NCI-H226 (cell line): ENCODE data around the gene VWA3B.
"Not testable (repeated sequence)": the region's sequence is repeated elsewhere in the genome, so short reads cannot be mapped to it uniquely, and the experiment has no call there.

Source experiments
- DNase-seq: peaks from one replicate; pipeline ENCODE4 v3.0.0-alpha.2; 2015

The VWA3B gene

DNA sequence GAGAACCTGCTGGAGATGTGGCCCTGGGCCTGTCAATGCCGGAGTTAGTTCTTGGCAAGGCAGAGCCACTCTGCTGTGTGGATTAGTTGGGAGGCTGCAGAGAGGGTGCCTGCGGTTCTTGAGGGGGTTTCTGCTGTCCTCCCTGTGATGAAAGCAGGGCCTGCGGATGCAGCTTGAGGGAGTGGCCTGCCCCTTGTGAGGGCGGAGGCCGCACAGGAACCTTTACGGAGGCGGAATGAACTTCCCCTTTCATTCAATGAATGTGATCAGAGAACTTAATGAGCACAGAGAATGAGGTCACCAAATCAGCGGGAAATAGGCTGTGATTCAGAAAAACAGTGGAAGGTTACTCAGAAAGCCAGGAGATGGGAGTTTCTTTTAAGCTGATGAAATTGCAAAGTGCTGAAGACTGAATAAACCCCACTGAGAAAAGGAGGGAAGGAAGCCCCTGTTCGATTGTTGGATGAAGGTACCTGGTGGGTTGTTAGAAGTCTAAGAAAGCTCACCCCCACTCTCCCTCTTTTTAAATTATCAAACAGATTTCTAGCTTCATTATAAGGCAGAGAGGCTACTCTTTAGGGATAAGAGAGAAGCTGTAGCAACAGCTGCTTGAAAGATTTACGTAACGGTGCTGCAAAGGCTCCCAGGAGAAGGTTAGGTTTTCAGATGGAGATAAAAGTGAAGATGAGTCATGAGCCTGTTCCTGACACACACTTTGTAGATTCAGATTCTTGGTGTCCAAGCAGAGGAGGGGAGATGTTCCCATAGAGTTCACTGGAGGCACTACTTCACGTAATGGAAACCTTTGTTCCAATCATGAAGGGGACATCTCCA, 47.4 kb downstream of the VWA3B start:
- DNase-seq, result no peak

DNA sequence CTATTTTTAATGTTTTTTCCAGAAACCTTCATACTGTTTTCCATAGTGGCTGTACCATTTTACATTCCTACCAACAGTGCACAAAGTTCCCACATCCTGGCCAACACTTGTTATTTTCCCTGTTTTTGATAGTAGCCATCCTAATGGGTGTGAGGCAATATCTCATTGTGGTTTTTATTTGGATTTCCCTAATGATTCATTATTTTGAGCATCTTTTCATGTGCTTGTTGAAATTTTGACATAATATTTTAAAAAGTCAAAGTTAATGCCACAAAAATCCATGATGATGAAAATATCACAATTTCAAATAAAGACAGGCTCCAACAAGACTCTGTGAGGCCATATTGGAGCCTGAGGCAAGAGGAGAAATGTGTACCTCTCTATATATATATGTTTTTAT, 50.2 kb downstream of the VWA3B start:
- no peak for DNase-seq

DNA sequence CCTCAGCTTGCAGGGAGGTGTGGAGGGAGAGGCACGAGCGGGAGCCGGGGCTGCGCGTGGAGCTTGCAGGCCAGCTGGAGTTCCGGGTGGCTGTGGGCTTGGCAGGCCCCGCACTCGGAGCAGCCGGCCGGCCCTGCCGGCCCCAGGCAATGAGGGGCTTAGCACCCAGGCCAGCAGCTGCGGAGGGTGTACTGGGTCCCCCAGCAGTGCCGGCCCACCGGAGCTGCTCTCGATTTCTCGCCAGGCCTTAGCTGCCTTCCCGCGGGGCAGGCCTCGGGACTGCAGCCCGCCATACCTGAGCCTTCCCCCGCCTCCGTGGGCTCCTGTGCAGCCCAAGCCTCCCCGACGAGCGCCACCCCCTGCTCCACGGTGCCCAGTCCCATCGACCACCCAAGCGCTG, 52.0 kb downstream of the VWA3B start:
- DNase-seq, result not testable (repeated sequence)

GRCh38 chr2:98140210-98140609, 53.2 kb downstream of the VWA3B start:
- no peak for DNase-seq

- no peak for DNase-seq
Observed at GRCh38 chr2:98142106-98142791, 55.3 kb downstream of the VWA3B start.

DNA sequence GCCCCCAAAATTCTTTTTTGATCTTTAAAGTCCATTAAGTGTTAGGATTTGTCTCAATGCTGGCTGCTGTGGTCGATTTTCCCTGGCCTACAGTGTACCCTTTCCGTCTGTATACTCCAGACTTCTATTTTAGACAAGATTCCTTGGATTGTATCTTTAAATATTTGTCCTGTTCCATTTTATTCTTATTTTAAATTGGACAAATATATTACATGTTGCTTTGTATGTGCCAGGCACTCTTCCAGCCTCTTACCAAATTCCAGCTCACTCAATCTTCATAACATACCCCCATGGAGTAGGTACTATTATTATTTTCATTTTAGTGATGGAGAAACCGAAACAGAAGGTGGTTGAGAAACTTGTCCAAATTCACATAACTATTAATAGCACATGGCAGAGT, 58.1 kb downstream of the VWA3B start:
- no peak for DNase-seq

GRCh38 chr2:98147900-98148299, 60.9 kb downstream of the VWA3B start:
- DNase-seq, result not testable (repeated sequence)

DNA sequence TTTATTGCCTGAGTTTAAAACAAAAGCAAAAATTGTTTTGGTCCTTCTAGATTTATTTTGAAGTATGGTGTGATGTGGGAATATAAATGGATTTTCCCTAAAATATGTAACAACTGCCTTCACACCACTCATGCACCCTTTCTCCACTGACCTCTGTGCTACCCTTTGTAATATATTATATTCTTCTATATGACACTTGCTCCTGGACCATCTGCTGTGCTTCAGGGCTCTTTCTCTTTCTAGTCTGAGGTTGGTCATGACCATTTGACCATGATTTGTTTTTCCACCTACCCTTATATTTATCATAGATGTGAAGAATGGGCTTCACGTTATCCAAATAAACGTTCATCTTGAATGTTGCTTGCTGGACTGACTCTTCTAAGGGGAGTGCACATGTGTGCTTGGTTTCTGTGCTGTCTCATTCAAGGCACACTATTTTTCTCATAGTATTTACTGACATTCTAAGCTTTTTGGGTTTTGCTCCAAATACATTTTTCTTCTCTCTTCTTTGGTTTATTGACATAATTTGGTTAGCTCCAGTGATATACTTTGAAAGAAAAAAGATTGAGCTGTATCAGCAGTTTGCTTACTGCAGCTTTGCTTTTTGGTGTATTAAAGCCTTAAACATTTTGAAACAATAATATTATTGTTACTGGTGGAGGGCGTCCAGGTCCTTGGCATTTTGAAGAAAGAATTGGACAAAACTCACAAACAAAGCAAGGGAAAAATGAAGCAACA, 61.8 kb downstream of the VWA3B start:
- no peak for DNase-seq

DNA sequence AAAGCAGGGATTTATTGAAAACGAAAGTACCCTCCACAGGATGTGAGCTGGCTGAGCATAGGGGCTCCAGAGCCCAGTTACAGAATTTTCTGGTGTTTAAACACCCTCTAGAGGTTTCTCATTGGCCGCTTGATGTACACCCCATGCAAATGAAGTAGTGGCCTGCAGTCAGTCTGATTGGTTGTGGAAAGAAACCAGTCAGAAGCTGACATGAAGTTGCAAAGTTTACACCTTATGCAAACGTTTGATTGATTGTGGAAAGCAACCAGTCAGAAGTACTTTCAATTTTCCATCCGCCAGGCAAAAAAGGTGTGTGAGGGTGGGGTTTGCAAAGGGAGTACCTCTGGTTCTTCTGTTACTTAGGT, 62.3 kb downstream of the VWA3B start:
- peak; percentile 90 for DNase-seq

GRCh38 chr2:98153481-98153880, 66.5 kb downstream of the VWA3B start:
- no peak for DNase-seq

DNA sequence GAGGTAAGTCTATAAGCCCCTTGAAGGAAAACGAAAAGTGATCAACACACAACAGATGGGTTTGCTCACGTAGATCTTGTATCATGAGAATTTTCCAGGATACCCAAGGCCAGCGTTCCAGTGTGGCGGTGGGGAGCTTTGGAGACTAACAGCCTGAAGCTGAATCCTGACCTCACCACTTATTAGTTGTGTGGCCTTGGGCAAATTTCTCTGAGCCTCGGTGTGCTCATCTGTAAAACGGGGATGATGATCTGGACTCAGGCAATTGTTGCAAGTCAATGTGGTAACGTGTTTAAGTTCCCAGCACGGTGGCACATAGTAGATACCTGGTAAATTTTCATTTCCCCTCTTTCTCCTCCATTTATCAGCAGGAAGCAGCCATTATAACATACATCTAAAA, 68.3 kb downstream of the VWA3B start:
- DNase-seq, result no peak

GRCh38 chr2:98155716-98156115, 68.7 kb downstream of the VWA3B start:
- no peak for DNase-seq

DNA sequence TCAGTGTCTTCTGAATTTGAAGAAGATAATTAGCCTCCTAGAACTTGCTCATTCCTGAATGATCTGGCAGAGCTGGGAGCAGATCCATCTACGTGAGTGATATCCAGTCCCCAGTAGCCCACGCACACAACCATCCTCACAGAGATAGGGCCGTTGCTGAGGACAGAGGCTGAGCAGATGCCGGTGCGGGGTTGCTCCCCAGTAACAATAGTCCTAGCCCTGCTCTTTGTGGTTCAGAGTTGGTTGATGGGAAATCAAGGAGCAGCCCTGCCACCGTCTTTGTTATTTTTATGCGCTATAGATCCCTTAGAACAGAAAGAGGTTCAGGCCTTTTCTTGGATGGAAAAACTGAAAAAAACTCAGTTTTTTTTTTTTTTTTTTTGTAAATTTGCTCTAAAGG, 69.3 kb downstream of the VWA3B start:
- no peak for DNase-seq

- no peak for DNase-seq
Observed at GRCh38 chr2:98157557-98157956, 70.6 kb downstream of the VWA3B start.

GRCh38 chr2:98158305-98158704, 71.3 kb downstream of the VWA3B start:
- no peak for DNase-seq

DNA sequence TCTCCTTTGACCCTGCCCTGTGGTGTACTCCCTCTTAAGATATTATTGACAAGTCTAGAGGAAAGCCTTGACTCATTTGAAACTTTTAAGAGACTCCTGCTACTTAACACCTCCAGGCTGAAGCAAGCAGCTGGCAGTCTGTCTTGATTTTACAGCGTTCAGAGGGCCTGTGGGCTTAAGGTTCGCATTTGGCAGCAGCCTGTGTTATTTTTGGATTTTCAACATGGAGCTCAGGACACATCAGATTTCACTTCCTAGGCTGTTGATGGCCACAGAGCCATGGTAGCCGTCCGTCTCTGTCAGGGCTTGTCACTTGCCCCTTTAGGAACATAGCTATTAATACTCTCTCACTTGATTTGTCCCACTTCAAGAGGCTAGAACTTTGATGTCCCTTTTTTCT, 73.6 kb downstream of the VWA3B start:
- no peak for DNase-seq

DNA sequence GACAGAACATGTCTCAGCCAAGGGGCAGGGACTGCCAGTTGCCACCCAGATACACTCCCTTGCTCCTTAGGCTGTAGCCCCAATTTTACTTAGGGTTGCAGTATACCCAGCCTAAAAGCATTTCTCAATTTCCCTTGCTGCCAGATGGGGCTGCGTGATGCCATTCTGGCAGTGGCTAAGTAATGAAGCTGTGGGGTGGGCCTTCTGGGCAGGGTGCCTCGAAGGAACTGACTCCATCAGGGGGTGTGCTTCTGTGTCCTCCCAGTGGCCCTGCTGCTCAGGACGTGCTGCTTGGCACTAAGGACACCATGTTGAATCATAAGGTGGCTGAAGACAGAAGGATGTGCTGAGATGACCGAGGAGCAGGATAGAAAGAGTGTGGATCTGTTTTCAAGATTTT, 74.2 kb downstream of the VWA3B start:
- no peak for DNase-seq

GRCh38 chr2:98164256-98164655, 77.3 kb downstream of the VWA3B start:
- DNase-seq, result no peak

- DNase-seq, result no peak
Observed at GRCh38 chr2:98165516-98166071, 78.6 kb downstream of the VWA3B start.

GRCh38 chr2:98167916-98168315, 80.9 kb downstream of the VWA3B start:
- DNase-seq, result no peak

GRCh38 chr2:98170076-98170475, 83.1 kb downstream of the VWA3B start:
- DNase-seq, result no peak

DNA sequence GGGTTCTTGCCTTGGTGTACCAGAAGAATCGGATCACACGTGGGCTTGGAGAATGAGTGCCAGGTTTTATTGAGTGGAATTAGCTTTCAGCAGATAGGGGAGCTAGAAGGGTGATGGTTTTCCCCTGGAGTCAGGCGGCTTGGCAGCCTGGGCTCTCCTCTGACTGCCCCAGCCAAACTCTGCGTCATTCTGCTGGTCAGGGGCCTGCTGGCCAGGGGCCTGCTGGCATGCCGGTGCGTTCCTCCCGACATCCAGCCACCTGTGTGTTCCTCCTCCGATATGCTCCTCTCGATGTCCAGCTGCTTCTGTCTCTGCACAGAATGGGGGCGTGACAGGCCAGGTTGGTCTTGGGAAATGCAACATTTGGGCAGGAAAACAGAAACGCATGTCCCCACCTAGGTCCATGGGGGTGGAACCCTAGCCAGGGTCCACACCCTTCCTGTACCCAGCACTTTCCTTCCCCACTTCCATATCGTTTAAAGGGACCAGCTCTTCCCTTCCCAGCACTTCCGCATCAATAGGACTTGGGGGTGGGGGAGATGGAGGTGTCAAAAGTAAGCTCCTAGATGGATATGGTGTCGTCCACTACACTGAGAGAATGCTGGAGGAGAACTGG, 85.3 kb downstream of the VWA3B start:
- no peak for DNase-seq

- no peak for DNase-seq
Observed at GRCh38 chr2:98172951-98173350, 86.0 kb downstream of the VWA3B start.
